ENCODE data around the gene RASL11B.

DNA sequence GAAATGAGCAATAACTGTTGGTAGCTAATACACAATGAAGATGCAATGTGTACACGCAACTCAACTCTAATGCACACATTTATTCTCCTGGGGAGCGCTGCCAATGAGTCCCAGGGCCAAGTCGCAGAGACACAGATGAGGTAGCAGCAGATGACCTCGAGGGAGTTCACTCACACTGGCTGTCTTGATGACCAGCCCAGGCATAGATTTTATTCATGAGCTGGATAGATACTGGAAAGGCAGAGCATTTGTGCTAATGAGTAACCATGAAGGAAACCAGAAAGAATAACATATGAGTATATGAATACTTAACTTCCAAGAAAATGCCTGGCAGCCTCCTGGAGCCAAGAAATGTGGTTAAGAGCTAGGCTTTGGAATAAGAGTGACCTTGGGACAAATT lies 42.3 kb downstream of the RASL11B start:
- TF ChIP-seq PAX5 (IDR thresholded peaks at IDR 0.05; ENCODE audit: insufficient read depth, low read length, severe bottlenecking) = no peak
- no peak for TF ChIP-seq POLR2AphosphoS5 (IDR thresholded peaks at IDR 0.05; ENCODE audit: low read depth, low read length)

Measured in GM12891 (cell line).